GM21723 (cell line): ENCODE results near the gene VPS37C.
"Not testable (repeated sequence)": the region's sequence is repeated elsewhere in the genome, so short reads cannot be mapped to it uniquely, and the experiment has no call there.

Experiments used
- ATAC-seq: cut with Tn5 transposase; IDR thresholded peaks from one replicate; pipeline ENCODE4 v1.9.1; 2021; ENCODE audit warnings: mild to moderate bottlenecking, moderate library complexity; ENCODE audit not compliant: unreplicated experiment

The VPS37C gene

DNA sequence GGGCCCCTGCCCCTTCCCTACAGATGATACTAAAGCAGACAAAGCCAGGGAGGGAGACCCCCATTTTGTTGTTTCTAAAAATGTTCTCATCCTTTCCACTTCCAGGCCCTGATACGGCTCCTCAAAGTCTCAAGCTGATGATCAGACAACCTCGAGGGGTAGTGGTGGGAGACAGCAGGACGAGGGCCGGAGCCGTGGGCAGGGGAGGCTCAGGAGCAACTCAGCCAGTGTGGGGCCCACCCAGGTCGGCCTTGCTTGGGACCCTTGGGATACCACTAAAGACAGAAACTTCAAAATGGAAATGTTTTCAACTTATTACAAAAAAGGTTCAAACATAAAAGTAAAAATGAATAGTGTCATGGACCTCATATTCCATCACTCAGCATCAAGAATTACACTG, 15.2 kb upstream of the VPS37C start:
- ATAC-seq = no peak

GRCh38 chr11:61174949-61175348, 13.7 kb upstream of the VPS37C start:
- no peak for ATAC-seq

DNA sequence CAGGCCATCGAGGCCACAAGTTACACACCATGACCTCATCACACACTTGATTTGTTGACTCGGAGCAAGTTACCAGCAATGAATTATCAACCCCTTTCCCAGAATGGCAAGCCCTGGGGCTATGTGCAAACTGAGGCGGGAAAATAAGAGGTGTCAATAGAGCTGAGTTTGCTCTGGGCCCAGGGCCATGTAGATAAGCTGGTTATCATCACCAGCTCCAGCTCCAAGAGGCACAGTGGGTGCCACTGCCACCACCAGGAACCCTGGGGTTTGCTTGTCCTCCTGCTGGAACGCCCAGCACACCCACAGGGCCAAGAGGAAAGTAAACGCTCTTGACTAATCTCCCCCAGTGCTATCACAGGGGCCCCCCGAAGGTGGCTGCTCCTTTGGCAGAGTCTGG, 13.0 kb upstream of the VPS37C start:
- no peak for ATAC-seq

GRCh38 chr11:61173456-61173855, 12.2 kb upstream of the VPS37C start:
- ATAC-seq = no peak

DNA sequence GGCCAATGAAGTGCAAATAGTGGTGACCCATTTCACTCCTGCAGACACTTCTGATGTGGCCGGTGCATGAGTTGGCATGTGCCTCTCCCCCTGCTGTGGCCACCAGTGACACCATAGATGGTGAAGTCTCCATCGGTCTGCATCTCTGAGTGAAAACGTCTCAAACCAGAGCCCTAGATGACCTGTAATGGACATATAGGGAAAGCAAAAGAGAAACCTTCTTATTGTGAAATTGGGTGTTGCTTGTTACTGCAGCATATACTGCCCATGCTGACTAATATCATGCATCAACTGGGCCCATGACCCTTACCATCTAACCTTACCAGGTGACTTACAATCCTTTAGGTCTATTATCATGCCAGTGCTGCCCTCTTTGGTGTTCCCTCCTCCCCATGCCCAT, 11.7 kb upstream of the VPS37C start:
- no peak for ATAC-seq

DNA sequence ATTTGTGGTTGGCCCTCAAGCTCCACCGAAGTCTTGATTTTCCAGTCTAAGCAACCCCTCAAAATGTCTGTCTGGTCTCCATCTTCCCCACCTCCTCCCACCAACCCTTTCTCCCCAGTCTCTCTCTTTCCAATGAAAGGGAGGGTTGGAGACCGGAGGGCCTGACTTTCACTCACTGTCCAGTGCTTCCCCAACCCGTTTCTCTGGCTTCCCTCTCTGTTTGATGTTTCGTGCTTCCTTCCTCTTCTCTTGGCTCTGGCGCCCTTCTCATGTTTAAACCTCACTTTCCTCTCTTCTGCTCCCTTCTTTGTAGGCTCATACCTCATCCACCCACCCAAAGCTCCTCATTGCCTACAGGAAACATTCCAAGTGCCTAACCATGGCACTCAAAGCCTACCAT, 11.1 kb upstream of the VPS37C start:
- ATAC-seq = no peak

- no peak for ATAC-seq
Observed at GRCh38 chr11:61171907-61172306, 10.7 kb upstream of the VPS37C start.

GRCh38 chr11:61170566-61170965, 9.3 kb upstream of the VPS37C start:
- no peak for ATAC-seq

- no peak for ATAC-seq
Observed at GRCh38 chr11:61168800-61169199, 7.6 kb upstream of the VPS37C start.

DNA sequence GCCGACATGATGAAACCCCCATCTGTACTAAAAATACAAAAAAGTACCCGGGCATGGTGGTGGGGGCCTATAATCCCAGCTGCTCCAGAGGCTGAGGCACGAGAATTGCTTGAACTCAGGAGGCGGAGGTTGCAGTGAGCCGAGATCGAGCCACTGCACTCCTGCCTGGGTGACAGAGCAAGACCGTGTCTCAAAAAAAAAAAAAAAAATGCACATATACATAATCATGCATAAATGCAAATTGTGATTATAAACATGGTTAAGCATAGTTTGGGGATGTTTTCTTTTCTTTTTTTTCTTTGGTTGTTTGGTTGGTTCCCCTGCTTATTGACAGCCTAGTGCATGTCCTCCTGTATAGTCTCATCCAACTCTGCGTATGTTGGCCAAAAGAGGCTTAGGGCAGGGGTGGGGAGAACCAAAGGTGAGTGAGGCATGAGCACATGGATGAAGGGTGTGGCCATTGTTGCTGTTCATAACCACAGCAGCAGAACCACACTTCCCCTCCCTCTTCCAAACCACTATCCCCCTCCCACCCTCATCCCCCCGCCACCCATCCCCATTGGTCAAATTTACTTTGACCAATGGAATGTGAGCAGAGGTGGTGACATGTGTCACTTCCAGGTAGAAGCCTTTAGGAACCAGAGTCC, 6.9 kb upstream of the VPS37C start:
- ATAC-seq = no peak

GRCh38 chr11:61166331-61166730, 5.1 kb upstream of the VPS37C start:
- not testable (repeated sequence) for ATAC-seq

DNA sequence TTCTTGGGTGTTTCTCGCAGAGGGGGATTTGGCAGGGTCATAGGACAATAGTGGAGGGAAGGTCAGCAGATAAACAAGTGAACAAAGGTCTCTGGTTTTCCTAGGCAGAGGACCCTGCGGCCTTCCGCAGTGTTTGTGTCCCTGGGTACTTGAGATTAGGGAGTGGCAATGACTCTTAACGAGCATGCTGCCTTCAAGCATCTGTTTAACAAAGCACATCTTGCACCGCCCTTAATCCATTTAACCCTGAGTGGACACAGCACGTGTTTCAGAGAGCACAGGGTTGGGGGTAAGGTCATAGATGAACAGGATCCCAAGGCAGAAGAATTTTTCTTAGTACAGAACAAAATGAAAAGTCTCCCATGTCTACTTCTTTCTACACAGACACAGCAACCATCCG, 4.6 kb upstream of the VPS37C start:
- not testable (repeated sequence) for ATAC-seq

- ATAC-seq = no peak
Observed at GRCh38 chr11:61164606-61165424, 3.6 kb upstream of the VPS37C start.

GRCh38 chr11:61163714-61164605, 2.7 kb upstream of the VPS37C start:
- ATAC-seq = no peak

GRCh38 chr11:61163021-61163420, 1.8 kb upstream of the VPS37C start:
- ATAC-seq = no peak

- no peak for ATAC-seq
Observed at GRCh38 chr11:61162092-61162941, 1.1 kb upstream of the VPS37C start.

DNA sequence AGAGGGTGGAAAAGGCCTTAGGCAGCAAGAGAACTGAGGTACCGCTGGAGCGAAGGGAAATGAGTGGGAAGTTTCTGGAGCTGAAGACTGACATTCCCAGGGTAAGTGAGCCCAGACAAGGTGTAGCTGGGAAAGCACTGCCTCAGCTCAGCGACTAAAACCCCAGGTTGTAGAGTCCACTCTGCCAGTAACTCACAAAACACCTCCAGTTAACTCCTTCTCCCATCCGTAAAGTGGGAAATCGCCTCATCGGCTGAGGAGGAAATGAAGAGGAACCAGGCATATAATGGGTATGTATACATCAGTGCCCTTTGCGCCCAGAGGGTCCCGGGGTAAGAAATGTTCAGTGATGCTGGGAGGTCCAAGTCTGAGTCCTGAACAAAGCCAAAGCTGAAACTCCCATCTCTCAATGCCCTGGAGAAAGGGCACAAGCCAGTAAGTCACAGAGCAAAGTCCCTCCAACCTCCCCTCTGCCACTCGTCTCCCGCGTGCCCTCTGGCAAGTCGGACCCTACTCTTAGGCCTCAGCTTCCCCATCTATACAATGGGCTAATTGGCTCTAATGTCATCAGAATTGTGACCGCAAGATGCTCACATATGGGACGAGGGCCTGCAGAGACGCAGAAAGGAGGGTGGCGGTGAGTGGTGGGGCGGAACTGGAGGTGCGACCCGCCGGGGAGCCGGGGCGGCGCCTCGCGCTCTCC, 588 bp downstream of the VPS37C start:
- no peak for ATAC-seq

GRCh38 chr11:61158691-61159381, 2.4 kb downstream of the VPS37C start:
- no peak for ATAC-seq

DNA sequence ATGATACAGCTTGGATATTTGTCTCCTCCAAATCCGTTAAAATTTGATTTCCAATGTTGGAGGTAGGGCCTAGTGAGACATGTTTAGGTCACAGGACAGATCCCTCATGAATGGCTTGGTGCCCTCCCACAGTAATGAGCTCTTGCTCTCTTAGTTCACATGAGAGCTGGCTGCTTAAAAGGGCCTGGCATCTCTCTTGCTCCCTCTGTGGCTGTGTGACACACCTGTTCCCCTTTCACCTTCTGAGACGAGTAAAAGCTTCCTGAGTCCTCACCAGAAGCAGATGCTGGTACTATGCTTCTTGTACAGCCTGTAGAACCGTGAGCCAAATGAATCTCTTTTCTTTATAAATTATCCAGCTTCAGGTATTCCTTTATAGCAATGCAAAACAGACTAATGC, 3.5 kb downstream of the VPS37C start:
- ATAC-seq = no peak
